Globus pallidus (tissue), 1 donor: Measurements from ENCODE around the gene HEG1.

Experiments used
- DNase-seq: peaks from one replicate; pipeline ENCODE4 v3.0.0-alpha.2; 2015; ENCODE audit warnings: low spot score

The HEG1 gene

DNA sequence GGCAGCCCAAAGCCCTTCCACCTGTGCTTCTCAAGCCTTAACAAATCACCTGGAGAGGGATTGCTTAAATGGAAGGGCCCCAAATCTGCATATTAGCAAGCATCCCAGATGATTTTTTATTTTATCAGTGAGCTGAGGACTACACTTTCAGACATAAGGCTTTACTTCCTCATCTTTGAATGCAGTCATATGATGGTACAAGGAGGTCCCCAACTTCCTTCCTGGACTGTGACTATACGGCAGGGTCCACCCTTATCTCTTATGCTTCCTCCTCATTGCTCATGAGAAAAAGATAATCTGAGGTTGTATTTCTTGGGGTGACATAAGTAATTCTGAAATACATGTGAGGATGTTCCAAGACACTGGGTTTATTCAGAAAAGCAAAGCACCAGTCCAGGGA is 13.7 kb upstream of the HEG1 start:
- DNase-seq = no peak

DNA sequence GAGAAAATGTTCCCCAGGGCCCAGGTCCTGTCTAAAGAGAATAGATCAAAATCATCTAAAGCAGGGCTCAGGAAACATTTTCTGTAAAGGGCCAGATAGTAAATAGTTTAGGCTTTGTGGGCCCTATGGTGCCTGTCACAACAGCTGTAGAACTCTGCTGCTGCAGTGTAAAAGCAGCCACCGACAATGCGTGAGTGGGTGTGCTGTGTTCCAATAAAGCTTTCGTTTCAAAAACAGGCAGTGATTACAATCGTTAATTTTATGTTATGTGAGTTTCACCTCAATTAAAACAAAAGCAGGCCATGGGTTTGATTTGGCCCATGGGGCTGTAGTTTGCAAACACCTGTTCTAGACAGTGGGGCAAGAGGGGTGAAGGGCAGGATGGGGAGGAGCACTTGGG is 12.5 kb upstream of the HEG1 start:
- DNase-seq = no peak

DNA sequence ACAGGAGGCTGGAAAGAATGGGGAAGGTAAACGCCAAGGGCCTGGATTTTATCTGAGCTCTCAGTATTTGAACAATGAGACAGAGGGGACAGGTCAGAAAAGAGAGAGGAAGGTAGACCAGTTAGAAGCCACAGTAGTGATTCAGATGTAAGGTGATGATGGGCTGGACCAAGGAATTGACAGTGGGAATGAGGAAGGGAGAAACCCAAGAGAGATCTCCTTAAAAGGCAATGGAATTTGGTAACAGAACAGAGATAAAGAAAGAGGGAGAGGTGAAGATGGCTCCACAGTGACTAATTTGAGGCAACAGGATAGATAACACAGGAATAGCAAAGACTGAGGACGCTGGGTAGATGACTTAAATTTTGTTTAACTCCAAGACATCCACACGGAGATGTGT is 11.4 kb upstream of the HEG1 start:
- DNase-seq = no peak

DNA sequence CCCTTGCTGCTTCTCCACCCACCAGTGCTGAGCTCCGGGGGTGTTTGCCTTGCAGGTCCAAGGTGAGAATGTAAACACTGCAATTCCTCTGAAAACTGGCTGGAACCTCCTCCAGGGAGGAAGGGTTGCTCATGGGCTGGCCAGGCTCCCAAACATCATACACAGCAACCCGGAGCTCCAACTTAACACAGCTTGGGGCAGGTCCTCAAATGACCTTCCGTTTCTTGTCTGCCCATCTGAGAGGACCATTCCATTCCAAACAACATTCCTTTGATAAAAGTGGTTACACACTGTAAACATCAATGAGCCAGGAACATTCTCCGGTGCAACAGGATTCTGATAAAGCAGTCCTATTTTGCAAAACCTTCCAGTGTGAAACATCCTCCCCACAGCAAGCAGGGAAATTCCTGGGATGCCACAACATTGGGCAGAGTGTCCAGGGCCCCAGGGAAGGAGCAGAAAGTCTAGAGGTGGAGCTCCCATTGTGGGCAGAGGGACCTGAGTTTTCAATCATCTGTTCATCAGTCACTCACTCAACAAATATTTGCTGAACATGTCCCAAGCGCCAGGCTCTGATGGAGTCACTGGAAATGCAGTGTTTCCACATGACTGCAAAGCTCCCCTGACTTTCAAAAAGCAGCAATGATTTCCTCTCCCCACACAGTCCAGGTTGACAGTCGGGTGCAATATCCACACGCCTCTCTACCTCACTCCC is 7.3 kb upstream of the HEG1 start:
- no peak for DNase-seq

DNA sequence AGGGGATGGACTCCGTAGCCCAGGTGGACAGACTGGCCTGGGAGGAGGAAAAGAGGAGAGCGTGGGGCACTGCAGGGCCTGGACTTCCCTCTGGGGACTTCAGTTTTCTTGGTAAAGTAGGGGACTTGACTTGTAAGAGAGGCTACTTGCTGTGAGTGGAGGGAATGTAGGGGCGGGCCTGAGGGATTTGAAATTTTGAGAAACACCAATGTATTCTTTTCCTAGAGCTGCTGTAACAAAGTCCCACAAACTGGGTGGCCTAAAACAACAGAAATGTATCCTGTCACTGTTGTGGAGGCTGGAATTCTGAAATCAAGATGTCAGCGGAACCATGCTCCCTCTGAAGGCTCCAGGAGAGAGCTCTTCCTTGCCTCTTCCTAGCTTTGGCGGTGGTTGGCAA is 5.8 kb upstream of the HEG1 start:
- no peak for DNase-seq

GRCh38 chr3:125061170-125061569 is 5.4 kb upstream of the HEG1 start:
- no peak for DNase-seq

- DNase-seq = no peak
Observed at GRCh38 chr3:125059488-125060245, 3.9 kb upstream of the HEG1 start.

DNA sequence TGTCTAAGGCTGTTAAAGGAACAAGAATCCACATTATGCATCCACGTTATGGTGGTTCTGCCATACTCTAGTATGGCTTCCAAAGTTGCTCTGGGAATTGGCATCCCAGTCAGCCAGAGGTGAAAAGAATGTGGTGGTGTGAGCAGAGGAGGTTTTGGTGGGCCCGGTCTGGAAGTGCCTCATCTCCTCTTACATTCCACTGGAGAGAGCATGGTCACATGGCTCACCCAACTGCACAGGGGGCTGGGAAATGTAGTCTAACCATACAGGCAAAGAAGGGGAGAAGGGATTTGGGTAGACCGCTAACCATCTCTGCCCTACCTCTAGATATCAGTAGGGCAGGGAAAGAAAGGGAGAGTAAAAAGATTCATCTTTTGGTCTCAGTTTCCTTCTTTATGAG is 3.2 kb upstream of the HEG1 start:
- DNase-seq = no peak

DNA sequence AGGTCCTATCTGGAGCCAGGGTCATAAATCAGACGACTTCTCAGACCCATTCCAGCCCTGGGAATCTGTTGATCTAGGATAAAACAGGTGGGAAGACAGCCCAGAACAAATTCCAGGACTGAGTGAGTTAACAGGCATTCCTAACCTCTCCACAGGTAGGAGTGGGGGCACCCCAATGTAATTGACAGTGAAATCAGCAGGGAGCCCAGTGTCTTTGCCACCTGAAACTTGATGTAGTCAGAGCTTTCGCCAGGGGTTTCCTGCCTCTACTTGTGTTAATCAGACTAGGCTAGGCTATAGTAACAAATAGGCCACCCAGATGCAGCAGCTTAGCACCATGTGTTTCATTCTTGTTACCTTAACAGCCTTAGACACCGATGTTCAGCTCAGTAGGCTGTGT is 2.7 kb upstream of the HEG1 start:
- DNase-seq = no peak

DNA sequence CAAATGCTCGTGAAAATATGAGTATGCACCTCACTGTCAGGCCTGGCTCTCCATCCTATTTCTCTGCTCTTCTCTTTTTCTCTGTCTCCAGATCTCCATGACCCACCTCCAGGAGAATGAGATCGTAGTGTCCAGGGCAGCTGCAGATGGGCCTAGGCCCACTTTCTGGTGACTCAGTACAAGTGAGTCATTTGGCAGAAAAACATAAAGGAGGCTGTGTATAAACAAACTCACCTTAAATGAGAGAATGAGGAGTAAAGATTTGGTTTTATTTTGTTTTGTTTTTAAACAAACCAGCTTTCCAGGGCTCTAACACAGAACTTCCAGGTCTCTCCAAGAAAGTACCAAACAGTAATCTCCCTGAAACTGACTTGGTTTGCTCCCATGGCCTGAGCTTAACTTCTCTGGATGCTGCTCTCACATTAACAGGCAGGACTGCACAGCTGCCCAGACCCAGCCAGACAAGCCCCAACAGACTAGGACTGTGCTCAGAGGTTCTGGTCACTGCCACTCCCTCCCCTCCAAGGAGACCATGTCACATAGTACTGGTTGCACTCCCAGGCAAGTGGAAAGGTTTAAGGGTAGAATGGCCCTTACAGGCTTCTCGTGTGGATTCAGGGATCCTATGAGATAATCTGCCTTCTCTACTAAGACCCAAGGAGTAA is 1.5 kb upstream of the HEG1 start:
- no peak for DNase-seq

- DNase-seq = no peak
Observed at GRCh38 chr3:125055331-125055912, 375 bp downstream of the HEG1 start.

- peak; percentile 68 for DNase-seq
Observed at GRCh38 chr3:125054449-125055329, 1.1 kb downstream of the HEG1 start.

DNA sequence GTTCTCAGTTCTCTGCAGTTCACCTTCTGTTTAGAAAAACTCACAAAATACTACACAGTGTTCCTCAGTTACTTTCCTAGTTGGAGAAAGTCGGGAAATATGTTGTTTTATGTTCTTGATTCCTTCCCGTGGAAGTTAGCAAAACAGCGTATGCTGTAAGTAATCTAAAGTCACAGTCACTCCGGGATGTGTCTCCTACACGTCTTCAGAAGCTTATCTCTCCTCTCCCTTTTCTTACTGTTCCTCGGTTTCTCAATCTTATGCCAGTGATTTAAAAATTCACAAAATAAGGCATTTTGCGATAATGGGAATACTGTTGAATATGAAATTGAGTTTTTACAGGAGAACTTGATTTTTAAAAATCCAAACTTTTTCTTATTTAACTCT is 1.7 kb downstream of the HEG1 start:
- no peak for DNase-seq

GRCh38 chr3:125053304-125053699 is 2.5 kb downstream of the HEG1 start:
- DNase-seq = no peak

GRCh38 chr3:125052624-125053303 is 3.0 kb downstream of the HEG1 start:
- peak; percentile 64 for DNase-seq

GRCh38 chr3:125051715-125052581 is 3.8 kb downstream of the HEG1 start:
- DNase-seq = peak; percentile 63

DNA sequence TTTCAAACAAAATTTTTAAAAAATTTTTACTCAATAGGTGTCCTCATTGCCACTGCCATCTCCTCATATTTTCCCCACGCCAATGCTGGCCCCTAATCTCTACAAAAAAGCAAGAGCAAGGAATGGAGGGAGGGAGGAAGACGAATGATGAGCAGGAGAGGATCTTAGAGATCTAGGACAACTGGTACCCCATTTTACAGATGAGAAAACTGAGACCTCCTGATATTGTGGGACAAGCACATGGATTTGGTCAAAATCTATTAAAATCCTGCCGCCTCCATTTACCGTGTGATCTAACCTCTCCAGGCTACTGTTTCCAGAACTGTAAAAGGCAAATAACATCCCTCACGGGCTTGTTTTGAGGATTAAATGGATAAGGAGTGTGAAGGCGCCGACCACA is 4.6 kb downstream of the HEG1 start:
- no peak for DNase-seq

DNA sequence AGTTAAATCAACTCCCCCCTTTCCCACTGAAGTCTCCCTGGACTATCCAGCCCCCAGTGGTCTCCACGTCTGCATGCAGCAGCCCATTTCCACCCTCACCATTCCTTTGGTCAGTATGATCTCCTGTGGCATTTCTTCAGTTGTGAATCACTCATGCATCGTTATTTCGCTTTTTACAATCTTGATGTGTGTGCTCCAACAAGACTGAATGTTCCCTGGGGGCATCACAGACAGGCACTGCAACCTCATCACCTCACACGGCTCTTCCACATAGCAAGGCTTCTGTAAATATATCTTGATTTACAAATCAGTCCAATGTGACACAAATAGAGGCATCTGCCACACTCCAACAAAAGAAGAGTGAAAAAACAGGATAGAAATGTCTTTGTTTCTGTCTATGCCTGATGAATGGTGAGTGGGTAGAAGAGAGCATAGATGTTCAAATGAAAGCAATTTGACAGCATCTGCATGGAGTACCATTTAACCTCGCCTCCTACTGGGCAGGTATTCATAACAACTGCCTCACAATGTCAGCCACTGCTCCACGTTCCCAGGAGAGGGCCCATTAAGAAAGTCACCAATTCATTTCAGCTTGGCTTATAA is 5.2 kb downstream of the HEG1 start:
- no peak for DNase-seq

DNA sequence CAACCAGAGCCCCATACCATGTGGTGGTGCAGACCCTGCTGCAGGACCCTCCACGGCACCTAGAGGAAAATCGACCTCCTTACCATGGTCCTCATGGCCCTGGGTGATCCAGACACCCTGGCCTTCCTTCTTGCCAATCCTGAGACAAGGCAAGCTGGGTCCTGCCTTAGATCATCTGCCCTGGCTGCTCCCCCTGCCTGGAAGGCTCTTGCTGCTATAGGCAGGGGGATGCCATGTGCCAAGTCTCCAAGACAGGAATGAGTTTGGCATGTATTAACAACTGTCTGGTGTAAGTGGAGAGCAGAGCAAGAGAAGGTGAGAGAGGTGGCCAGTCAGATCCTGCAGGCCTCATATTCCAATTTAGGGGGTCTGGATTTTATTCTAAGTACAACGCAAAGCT is 7.5 kb downstream of the HEG1 start:
- no peak for DNase-seq

DNA sequence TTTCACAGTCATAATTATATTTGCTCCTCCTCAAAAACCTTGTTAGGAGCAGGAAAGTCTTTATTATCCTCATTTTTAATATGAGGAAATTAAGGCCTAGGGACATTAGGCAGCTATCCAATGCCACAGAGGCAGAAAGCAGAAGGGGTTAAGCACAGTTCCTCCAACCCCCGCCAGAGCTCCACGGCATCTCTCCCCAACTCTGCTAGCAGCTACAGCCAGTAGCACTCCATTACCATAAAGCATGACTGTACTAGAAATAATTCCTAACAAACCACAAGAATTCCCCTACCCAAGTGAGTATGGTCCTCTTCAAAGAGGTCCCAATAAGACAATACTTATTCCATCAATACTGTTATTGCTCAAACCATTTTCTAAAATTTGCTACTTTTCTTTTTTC is 9.8 kb downstream of the HEG1 start:
- no peak for DNase-seq
